OCI-LY7 (cell line): ENCODE results near the gene ALDOB.

Source experiments
- EZH2phosphoT487 ChIP-seq: fragments of 200-600 bp; sonication (generic); IDR thresholded peaks from 2 replicates; pipeline ENCODE4 v1.6.1; 2018; ENCODE audit warnings: low read depth, borderline replicate concordance, mild to moderate bottlenecking, mixed run types, antibody characterized with exemption, low read length, moderate library complexity, mixed read lengths
- TF ChIP-seq, protein P1 (sequence below): fragments of 200-600 bp; sonication (generic); conservative IDR thresholded peaks from 2 replicates; pipeline ENCODE4 v1.5.1; 2014; ENCODE audit warnings: mild to moderate bottlenecking, antibody characterized with exemption, low read length, moderate library complexity, mixed read lengths

- TF ChIP-seq EZH2phosphoT487: no peak
- TF ChIP-seq, protein P1, sequence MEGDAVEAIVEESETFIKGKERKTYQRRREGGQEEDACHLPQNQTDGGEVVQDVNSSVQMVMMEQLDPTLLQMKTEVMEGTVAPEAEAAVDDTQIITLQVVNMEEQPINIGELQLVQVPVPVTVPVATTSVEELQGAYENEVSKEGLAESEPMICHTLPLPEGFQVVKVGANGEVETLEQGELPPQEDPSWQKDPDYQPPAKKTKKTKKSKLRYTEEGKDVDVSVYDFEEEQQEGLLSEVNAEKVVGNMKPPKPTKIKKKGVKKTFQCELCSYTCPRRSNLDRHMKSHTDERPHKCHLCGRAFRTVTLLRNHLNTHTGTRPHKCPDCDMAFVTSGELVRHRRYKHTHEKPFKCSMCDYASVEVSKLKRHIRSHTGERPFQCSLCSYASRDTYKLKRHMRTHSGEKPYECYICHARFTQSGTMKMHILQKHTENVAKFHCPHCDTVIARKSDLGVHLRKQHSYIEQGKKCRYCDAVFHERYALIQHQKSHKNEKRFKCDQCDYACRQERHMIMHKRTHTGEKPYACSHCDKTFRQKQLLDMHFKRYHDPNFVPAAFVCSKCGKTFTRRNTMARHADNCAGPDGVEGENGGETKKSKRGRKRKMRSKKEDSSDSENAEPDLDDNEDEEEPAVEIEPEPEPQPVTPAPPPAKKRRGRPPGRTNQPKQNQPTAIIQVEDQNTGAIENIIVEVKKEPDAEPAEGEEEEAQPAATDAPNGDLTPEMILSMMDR: no peak
Measured at GRCh38 chr9:101442318-101442717, 6.7 kb upstream of the ALDOB start.
